SKM-1 (cell line): ENCODE data around the gene FAM107B.
"Not testable (repeated sequence)": the region's sequence is repeated elsewhere in the genome, so short reads cannot be mapped to it uniquely, and the experiment has no call there.

ENCODE experiments used
- DNase-seq: peaks from one replicate; lab custom pipeline; 2025; ENCODE audit not compliant: unreplicated experiment; lab: John Stamatoyannopoulos, UW

FAM107B gene

GRCh38 chr10:14696821-14697220, 77.9 kb downstream of the FAM107B start:
- DNase-seq: no peak

DNA sequence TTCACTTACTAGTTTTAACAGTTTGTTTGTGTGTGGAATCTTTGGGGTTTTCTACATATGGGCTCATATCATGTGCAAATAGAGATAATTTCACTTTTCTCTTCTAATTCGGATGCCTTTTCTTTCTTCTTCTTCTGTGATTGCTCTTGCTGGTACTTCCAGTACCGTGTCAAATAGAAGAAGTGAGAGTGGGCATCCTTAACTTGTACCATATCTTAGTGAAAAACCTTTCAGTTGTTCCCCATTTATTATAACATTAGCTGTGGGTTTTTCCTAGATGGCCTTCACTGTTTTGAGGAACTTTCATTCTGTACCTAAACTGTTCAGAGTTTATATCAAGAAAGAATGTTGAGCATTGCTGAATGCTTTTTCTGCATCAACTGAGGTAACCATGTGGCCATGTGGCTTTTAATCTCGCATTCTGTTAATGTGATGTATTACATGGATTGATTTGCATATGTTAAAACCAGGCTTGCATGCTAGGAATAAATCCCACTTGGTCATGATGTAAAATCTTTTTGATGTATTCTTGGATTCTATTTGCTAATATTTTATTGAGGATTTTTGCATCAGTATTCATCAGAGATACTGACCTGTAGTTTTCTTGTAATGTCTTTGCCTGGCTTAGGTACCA, 78.7 kb downstream of the FAM107B start:
- DNase-seq: no peak

DNA sequence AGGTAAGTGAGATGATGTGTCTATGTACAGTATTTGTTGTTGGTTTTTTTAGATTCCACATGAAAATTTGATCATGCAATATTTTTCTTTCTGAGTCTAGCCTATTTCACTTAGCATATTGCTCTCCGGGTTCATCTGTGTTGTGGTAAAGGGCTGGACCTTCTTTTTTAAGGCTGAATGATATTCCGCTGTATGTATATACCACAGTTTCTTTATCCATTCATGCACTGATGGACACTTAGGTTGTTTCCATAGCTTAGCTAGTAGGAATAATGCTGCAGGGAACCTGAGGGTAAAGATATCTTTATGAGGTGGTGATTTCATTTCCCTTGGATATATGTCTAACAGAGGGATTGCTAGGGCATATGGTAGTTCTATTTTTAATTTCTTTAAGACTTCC, 80.8 kb downstream of the FAM107B start:
- no peak for DNase-seq

- DNase-seq: no peak
Observed at GRCh38 chr10:14692344-14693076, 82.2 kb downstream of the FAM107B start.

DNA sequence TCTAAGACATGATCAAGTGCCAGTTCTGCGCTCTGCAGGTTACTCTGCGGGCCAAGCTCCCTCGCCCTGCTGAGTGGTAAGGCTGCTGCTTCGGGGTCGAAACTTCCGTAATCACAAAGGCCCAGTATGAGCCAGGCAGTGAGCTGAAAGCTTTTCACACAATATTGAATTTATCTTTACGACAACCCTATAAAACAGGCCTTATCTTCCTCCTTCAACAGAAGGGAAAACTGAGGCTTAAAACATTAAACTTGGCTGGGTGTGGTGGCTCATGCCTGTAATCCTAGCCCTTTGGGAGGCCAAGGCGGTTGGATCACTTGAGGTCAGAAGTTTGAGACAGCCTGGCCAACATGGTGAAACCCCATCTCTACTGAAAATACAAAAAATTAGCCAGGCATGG, 83.3 kb downstream of the FAM107B start:
- no peak for DNase-seq

GRCh38 chr10:14688606-14689005, 86.1 kb downstream of the FAM107B start:
- no peak for DNase-seq

DNA sequence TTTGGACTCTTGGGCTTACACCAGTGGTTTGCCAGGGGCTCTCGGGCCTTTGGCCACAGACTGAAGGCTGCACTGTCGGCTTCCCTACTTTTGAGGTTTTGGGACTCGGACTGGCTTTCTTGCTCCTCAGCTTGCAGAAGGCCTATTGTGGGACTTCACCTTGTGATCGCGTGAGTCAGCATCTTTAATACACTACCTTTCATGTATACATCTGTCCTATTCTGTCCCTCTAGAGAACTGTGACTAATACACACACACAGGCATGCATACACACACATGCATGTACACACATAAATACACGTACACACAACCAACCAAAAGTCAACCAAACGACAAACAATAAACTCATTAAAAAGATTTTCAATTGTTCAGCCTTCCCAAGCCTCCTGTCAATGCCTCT, 86.5 kb downstream of the FAM107B start:
- DNase-seq: not testable (repeated sequence)

DNA sequence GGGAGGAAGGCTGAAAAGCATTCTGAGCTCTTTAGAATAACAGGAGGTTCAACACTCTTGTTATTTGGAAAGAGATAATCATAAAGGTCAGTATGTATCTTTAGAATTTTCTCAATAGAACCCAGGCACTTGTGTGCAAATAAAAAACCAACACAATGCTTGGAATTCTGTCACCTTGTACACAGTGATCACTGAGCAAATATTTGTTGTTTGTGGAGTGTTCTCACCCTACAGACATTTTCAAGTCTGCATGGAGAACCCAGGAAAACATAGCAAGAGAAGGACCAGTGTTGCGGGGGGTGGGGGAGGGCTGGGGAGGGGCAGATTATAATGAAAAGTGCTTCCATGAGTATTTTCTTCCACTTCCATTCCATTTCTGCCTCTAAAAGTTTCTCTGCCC, 87.4 kb downstream of the FAM107B start:
- no peak for DNase-seq

- no peak for DNase-seq
Observed at GRCh38 chr10:14686356-14686755, 88.3 kb downstream of the FAM107B start.

- no peak for DNase-seq
Observed at GRCh38 chr10:14684354-14684753, 90.3 kb downstream of the FAM107B start.

GRCh38 chr10:14683256-14683655, 91.4 kb downstream of the FAM107B start:
- no peak for DNase-seq

GRCh38 chr10:14681802-14682201, 92.9 kb downstream of the FAM107B start:
- DNase-seq: no peak

GRCh38 chr10:14681305-14681704, 93.4 kb downstream of the FAM107B start:
- DNase-seq: no peak

- no peak for DNase-seq
Observed at GRCh38 chr10:14678637-14679036, 96.1 kb downstream of the FAM107B start.

- DNase-seq: no peak
Observed at GRCh38 chr10:14676732-14677131, 98.0 kb downstream of the FAM107B start.

DNA sequence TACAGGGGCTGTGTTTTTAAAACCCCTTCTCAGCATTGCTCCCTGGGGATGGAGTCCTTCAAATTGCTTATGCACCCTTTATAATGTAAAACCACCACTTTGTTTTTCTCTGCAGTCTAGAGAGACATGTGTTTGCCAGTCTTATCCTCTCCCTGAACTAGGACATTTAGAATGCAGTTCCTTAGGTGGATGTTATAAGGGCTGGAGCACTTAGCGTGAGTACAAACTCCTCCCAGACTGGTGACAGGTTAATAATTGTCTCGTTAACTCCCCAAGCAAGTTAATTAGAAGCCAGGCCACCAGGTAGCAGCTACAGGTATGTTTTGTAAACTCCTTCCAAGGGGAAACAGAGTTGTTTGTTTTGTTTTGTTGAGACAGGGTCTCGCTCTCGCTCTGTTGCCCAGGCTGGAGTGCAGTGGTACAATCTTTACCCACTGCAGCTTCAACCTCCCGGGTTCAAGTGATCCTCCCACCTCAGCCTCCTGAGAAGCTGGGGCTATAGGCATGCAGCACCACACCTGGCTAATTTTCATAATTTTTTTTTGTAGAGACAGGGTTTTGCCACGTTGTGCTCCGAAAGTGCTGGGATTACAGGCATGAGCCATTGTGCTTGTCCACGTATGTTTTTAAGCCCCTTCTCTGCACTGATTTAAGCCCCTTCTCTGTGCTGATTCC, 100.2 kb downstream of the FAM107B start:
- no peak for DNase-seq

- DNase-seq: no peak
Observed at GRCh38 chr10:14673189-14673861, 101.4 kb downstream of the FAM107B start.

DNA sequence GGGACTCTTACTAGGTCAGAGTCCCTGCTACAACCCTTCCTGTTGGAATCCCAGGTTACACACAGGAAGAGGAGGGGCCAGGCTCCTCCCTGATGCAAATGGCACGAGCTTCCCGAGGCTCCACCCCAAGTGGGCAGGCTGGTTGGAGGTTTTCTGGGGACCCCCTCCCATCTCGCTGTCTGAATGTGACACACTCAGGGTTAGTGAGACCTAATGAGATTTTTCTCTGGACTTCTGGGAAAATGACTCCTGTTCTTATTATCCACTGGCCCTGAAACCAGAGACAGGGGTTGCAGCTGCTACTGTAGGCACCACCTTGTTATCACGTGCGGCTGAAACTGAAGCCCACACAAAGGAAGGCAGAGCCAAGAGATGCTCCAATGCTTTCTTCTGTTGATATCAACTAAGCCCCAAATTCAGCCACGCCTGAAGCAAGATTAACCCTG, 103.3 kb downstream of the FAM107B start:
- no peak for DNase-seq

DNA sequence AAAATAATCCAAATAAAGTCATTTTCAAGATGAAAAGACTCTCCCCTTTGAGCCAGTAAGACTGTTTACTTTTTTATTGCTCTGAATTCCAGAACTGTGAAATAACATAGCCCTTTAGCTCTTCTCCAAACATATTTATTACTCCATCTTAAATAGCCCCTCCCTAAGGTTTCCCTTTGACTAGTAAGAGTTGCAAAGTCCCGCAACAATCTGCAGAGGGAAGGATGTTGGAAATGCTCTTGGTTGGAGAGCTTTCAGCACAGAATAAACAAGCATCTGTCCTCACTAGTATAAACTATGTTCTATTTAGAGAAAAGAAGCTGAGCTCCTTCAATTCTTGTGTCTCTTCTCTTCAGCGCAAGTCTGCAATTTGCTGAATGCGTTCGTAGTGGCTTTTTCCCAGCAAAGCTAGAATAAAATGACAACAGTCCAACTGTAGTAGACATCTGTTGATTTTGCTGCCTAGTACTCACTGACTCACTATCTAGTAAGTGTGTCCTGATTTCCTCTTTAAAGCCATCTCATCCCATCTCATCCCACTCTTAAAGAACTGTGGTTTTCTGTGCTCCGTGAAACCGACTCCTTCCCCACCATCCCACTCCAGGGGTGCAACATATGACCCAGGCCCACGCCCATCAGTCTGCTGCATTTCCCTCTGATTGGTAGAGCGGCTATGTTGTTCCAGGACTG, 104.0 kb downstream of the FAM107B start:
- DNase-seq: no peak

- no peak for DNase-seq
Observed at GRCh38 chr10:14669576-14669975, 105.1 kb downstream of the FAM107B start.

GRCh38 chr10:14667781-14668180, 106.9 kb downstream of the FAM107B start:
- DNase-seq: no peak
